Measurements from ENCODE around the gene CLDN17.

The CLDN17 gene, protein sequence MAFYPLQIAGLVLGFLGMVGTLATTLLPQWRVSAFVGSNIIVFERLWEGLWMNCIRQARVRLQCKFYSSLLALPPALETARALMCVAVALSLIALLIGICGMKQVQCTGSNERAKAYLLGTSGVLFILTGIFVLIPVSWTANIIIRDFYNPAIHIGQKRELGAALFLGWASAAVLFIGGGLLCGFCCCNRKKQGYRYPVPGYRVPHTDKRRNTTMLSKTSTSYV

GRCh38 chr21:30166705-30167104 lies at the start of gene CLDN17:
Gene CLDN17, minus strand, starts transcription at chr21:30166805. Its CDS starts 188 bp downstream, at chr21:30166617.
- DNase-seq: no peak

DNA sequence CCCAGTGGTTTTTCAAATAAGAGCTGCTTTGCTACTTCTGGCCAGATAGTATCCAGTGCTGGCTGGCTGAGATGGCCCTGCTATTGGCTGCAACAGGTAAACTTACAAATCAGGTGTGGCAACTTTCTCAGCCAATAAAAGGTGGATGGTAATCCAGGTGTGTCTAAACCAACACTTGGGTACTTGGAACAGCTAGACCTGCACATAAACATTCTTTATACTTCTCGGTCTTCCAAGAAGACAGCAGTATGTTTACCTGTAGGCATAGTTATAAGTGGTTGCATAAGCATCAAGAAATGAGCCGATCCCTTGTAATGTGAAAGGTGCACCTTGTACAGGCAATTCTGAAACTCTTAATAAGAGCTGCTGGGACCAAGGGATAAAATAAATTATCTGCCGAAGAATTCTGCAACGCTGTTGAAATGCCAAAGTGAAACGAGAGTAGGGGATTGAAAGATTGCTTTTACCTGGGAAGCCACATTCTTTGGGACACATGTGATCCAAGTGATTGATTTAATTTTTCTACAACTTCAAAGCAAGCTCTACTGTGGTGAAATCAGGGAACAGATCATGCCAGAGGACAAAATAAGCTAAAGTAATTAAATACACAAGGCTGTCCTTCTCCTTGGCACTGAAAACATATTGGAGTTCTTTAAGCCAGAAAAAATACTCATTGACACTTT lies 49.6 kb upstream of the CLDN17 start, which contains the start of gene CLDN8:
CLDN8 (minus strand) TSS at position 57 of the 683 bp plus-strand sequence. CDS start 172 bp downstream, outside the sequence.
- DNase-seq: no peak

- no peak for DNase-seq
These were observed 44.5 kb upstream of the CLDN17 start for GRCh38 chr21:30211071-30211470.

GRCh38 chr21:30209601-30210000 lies 43.0 kb upstream of the CLDN17 start:
- DNase-seq: no peak

- no peak for DNase-seq
These were observed 40.6 kb upstream of the CLDN17 start for GRCh38 chr21:30207252-30207579.

GRCh38 chr21:30206551-30207251 lies 40.1 kb upstream of the CLDN17 start:
- no peak for DNase-seq

DNA sequence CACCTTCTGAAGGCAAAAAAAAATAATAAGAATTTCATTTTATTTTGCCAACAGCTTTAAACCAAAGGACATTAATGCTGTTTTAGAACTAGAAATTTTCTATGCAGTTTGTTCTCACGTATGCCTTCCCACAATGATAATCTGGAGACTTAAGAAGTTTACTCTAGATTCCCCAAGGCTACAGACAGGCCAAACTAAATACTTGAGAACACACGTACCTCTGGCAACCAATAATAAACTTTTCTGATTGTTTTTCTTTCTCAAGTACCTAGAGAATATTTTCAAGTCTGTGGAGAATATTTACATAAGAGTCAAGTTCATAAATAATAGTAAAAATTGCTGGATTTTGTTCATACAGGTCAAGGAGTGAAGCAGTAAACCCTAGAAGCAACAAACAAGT lies 33.4 kb upstream of the CLDN17 start:
- no peak for DNase-seq

DNA sequence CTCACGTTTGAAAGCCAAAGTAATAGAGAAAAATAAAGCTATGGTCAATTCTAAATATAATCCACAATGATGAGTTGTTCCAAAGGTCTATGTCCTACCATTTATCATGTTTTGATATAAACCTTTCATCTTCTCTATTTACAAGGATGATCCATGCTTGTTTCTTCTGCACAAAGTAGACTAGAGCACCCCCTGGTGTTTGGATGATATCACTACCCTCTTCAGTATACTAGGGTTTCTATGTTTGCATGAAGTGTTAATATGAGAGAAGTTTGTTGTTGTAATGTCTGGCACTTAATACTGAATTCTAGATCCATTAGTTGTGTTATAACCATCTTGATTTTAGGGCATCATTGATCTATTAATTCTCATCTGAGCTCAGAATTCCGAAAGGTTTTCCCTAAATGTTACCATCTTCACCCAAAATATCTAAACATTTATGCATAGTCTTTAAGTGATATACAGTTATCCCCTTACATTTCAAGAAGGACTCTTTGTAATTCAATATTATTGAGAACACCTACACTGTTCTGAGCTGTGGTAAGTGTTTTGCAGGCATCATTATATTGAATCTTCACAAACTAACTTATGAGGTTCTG lies 28.2 kb upstream of the CLDN17 start:
- DNase-seq: peak; percentile 5

- DNase-seq: no peak
These were observed 26.6 kb upstream of the CLDN17 start for GRCh38 chr21:30193201-30193600.

- no peak for DNase-seq
These were observed 23.9 kb upstream of the CLDN17 start for GRCh38 chr21:30190554-30190953.

- DNase-seq: no peak
These were observed 23.2 kb upstream of the CLDN17 start for GRCh38 chr21:30189773-30190172.

GRCh38 chr21:30186242-30186641 lies 19.6 kb upstream of the CLDN17 start:
- DNase-seq: no peak

DNA sequence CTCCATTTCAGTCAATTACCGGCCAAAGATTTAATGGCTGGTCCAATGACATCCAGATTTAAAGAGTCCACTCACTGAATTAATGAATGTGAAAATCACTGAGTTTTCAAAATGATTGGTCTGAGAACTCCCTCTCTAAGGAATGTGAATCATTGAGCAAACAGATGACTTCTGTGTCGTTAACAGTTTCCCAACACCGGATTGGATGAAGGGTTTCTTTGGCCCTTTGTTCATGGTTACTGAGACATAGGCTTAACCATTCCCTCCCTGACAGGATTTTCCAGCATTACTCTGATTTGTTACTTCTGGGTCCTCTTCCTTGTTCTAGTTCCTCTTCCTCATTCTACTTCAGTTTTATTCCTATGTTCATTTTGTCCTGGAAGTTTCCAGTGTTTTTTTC lies 1.5 kb upstream of the CLDN17 start:
- no peak for DNase-seq

DNA sequence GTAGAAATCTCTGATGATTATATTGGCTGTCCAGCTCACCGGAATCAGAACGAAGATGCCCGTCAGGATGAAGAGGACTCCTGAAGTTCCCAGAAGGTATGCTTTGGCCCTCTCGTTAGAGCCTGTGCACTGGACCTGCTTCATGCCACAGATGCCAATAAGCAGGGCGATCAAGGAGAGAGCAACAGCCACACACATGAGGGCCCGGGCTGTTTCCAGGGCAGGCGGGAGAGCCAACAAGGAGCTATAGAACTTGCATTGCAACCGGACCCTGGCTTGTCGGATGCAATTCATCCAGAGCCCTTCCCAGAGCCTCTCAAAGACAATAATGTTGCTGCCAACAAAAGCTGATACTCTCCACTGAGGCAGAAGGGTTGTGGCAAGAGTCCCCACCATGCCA lies 434 bp downstream of the CLDN17 start:
- DNase-seq: no peak

GRCh38 chr21:30164796-30165195 lies 1.8 kb downstream of the CLDN17 start:
- DNase-seq: no peak

DNA sequence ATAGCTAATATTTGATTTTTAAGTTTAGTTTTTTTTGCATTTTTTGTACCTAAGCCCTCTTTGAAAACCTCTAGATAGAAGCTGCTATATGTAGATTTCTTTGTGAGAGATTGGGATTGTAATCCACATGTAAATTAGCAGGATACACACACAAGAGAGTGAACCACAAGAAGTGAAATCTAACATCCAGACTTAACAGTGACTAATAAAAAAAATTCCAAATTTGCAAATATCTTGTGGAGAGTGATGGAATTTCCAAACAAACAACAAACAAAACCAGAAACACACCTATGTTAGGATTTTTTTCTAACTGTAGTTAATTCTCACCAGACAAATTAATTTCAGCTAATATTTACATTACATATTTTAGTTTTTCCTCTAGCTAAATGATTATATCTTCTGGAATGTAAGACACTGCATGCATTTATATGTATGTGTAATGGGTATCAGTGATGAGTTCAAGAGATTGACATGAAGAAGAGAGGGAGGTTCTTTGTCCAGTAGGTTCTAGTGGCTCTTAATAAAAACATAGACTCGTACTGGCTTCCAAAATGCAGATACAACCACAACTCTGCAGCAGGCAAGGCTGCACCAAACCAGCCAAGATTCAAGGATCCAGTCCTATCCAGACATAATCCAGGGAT lies 12.8 kb downstream of the CLDN17 start:
- no peak for DNase-seq

DNA sequence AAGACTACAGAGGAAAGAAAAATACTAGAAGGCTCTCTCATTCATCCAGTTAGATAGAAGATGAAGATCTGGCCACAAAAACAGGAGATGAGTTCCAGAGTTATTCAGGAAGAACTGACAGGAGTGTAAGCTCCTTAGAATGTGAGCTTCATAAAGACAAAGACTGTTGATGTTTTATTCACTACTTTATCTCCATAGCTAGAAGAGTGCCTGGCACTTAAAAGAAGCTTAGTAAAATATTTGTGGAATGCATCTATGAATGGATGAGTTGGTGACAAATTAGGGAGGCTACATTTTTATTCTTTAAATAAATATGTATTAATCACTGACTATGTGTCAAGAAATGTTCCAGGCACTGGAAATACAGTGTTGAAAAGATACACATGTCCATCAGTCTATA lies 13.8 kb downstream of the CLDN17 start:
- DNase-seq: no peak

GRCh38 chr21:30148906-30149305 lies 17.7 kb downstream of the CLDN17 start:
- DNase-seq: no peak

- no peak for DNase-seq
These were observed 19.9 kb downstream of the CLDN17 start for GRCh38 chr21:30146558-30147282.

DNA sequence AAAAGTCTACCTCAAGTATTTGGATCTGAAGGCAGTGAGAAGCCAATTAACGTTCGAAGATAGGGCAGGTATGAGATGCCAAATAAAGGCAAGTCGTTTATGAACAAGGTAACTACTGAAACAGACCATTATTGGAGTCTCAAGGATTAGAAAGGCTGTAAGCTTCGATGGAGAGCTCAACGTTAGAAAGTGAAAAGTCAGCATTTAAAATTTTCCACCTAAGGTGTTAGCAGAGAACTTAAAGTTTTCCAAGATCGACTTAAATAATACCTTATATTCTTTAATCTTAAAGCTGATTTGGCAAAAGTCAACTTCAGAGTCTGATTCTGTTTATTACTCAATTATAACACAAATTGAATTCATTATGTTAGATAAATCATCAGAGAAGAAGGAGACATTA lies 28.1 kb downstream of the CLDN17 start:
- DNase-seq: no peak

GRCh38 chr21:30129246-30129645 lies 37.4 kb downstream of the CLDN17 start:
- no peak for DNase-seq

DNA sequence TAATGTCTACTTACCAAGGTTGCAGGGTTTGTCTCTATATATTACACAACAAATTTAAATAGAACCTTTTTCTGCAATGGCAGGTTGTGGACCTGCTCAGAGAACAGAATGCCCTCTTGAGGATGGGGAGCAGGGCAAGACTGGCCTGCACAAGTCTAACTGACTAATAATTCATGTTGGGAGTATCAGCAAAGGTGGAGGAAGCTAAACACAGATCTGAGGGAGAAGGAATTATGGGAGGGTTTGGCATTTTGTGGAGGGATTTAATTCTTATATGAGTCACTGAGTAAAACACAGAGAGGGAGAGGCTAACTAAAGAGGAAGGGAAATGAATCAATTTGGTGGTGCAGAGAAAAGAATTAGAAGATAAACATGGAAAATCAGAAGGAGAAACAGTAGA lies 40.0 kb downstream of the CLDN17 start:
- DNase-seq: no peak

DNA sequence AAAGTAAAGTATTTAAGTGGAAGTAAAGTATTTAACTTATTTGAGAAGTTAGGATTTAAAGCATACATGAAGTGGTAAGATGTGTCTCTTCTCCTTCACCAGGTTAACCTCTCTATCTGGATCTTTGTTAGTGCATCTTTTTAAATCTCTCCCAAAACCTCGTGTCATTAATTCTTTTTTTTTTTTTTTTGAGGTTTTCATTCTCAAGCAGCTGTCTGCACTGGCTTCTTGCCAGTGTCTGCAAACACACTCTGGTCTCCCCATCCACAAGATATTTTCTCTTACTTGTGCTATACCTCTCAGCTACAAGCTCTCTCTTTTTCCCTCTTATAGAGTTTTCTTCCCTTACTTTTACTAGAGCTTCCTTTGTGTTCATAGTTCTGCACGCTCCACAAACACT lies 49.0 kb downstream of the CLDN17 start:
- no peak for DNase-seq
